ENCODE results near the gene PSMC6.
A peak's percentile ranks its signal among the peaks of the same experiment; 100 is the strongest.
"Not testable (repeated sequence)": the region's sequence is repeated elsewhere in the genome, so short reads cannot be mapped to it uniquely, and the experiment has no call there.

The PSMC6 gene

DNA sequence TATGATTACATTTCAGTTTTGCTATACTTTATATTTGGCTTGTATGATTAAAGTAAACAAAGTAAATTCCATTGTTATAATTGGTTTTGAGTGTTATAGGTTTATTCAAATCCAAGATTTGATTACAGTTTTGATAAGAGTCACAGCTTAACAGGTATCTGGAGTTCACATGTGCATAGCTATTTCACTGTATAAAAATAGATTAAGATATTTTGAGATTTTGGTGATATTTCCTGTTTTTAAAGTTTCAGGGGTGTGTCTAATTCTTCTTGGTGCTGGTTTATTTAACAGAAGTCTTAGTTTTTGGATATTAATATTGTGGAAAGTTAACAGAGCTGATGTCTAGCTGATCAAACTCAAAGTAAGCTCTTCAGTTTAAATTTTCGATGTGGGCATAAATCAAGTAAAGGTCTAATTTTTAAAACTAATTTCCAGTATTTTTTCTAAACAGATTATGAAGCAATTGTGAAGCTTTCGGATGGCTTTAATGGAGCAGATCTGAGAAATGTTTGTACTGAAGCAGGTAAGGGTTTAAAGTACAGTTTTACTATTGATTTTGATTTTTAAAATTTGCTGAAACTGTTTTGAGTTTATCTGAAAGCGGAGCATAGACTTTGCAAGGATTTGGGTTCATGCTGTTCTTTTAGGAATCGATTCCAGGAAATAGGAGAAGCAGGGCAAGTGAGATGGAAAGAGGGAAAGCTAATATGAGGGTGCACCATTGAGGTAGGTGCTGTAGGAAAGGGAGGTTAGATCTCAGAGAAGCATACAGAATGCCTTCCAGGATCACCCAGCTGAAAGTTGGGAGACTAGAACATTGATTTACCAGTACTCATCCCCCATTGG is 16.7 kb downstream of the PSMC6 start:
- DNase-seq (ENCODE audit: low read depth): no peak

- DNase-seq (ENCODE audit: low read depth): no peak
Measured at GRCh38 chr14:52724360-52724644, 17.3 kb downstream of the PSMC6 start.

- DNase-seq (ENCODE audit: low read depth): not testable (repeated sequence)
Measured at GRCh38 chr14:52727509-52727908, 20.5 kb downstream of the PSMC6 start.

DNA sequence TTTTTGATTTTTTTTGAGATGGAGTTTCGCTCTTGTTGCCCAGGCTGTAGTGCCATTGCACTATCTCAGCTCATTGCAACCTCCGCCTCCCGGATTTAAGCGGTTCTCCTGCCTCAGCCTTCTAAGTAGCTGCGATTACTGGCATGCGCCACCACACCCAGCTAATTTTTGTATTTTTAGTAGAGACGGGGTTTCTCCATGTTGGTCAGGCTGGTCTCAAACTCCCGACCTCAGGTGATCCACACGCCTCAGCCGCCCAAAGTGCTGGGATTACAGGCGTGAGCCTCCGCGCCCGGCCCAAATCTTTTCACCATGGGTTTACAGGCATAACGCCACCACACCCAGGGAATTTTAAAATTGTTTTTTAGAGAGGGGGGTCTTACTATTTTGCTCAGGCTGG is 22.0 kb downstream of the PSMC6 start:
- not testable (repeated sequence) for DNase-seq (ENCODE audit: low read depth)

DNA sequence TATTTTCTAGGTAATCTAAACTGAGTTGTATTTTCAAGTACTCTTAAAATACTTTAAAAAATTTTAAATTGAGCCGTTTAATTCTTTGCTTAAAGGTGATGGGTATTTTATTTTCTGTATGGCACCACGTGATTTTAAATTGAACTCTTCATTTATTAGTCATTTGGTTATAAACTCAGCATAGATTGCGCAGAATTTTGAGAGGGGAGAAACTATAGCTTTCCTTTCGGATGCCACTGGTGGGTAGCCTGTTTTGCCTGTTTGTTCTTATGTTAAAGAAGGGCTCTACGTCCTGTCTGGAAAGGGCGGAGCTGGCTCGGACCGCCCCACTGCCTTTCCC is 22.6 kb downstream of the PSMC6 start:
- no peak for DNase-seq (ENCODE audit: low read depth)

- DNase-seq (ENCODE audit: low read depth): peak; percentile 94
Measured at GRCh38 chr14:52729925-52730708, 23.1 kb downstream of the PSMC6 start, which contains the start of gene STYX. STYX (plus strand) TSS chr14:52730166; CDS start chr14:52730475, 309 bp downstream.

- DNase-seq (ENCODE audit: low read depth): peak; percentile 8
Measured at GRCh38 chr14:52730709-52731111, 23.7 kb downstream of the PSMC6 start.

GRCh38 chr14:52733824-52734223 is 26.8 kb downstream of the PSMC6 start:
- DNase-seq (ENCODE audit: low read depth): no peak

- DNase-seq (ENCODE audit: low read depth): no peak
Measured at GRCh38 chr14:52735921-52736489, 29.0 kb downstream of the PSMC6 start.

DNA sequence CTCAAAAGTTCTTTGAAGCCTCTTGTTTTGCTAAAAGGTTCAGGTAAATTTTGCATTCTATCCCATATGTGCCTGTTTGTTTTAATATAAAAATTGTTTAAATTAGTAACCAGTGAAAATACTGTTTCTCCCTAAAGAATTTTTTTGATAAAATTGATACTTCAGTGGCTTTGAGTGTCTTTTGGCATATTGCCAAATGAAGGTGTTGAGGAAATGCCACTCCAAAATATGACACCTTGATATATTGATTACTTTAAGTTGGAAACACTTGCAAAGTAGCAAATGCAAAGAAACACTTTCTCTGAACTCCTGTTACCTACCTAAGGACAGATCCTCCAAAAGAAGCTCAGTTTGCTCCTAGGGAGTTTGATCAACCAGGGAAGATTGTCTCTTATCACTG is 31.4 kb downstream of the PSMC6 start:
- DNase-seq (ENCODE audit: low read depth): no peak

GRCh38 chr14:52740751-52741150 is 33.8 kb downstream of the PSMC6 start:
- no peak for DNase-seq (ENCODE audit: low read depth)

- DNase-seq (ENCODE audit: low read depth): no peak
Measured at GRCh38 chr14:52741865-52742264, 34.9 kb downstream of the PSMC6 start.

DNA sequence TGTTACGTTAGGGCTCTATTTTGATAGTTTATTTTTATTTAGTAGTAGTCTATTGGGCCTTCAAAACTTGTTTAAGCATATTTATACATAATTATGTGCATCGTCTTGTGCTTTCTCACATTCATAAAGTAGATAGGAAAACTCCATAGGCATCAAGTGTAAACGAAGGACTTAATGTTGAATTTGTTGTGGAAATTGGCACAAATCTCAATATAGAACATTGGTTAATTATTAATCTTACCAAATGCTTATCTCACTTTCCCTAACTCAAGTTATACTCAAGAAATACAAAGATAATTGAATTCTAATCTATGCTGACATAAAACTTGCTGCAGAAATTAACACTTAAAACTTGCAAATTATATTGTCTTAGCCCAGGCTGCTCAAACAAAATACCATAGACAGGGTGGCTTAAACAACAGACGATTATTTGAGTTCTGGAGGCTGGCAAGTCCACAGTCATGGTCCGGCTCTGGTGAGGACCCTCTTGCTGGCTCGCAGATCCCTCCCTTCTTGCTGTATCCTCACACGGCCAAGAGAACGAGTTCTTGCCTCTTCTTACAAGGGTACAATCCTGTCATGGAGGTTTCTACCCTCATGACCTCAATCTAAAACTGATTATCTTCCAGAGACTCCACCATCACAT is 41.8 kb downstream of the PSMC6 start:
- DNase-seq (ENCODE audit: low read depth): no peak

DNA sequence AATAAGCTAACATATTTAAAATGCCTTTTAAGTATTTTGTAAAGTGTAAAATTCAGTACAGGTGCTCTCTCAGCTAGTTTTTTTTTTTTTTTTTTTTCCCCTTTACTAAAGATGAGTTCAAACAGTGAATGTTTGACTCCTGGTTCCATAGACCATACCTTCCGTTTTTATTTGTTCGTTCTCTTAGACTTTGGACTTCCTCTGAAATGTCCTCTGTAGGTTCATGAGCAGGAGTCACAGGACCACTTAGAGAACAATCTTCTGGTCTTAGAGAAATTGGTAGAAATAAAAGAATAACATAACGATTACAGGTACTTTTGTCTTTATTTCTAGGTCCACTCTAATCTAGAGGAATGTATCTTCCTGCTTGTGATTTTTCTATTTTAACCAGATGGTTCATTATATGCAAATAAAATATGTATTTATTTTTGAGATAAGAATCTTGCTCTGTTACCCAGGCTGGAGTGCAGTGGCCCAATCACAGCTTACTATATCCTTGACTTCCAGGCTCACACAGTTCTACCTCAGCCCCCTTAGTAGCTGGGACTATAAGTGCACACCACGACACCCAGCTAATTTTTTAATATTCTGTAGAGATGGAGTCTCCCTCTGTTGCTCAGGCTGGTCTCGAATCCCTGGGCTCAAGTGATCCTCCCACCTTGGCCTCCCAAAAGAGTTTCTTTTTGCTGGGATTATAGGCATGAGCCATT is 48.8 kb downstream of the PSMC6 start:
- no peak for DNase-seq (ENCODE audit: low read depth)

DNA sequence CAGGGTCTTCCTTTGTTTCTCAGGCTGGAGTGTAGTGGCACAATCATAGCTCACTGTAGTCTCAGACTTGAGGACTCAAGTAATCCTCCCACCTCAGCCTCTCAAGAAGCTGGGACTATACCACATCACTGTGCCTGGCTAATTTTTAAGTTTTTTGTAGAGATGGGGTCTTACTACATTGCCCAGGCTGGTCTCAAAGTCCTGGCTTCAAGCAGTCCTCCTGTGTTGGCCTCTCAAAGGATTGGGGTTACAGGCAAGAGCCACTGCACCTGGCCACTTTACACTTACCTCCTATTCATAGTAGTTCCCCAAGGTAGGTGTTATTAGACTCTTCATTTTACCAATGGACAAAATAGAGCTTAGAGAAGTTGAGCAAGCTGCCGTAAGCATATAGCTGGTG is 52.1 kb downstream of the PSMC6 start:
- no peak for DNase-seq (ENCODE audit: low read depth)

DNA sequence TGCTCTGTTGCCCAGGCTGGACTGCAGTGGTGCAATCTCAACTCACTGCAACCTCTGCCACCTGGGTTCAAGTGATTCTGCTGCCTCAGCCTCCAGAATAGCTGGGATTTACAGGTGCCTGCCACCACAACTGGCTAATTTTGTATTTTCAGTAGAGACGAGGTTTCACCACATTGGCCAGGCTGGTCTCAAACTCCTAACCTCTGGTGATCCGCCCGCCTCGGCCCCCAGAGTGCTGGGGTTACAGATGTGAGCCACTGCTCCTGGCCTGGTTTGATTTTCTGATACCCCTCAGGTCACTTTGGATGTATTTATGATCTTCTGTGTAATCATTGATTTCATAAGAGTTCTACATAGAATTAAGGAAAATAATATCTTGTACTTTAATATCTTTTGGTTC is 55.9 kb downstream of the PSMC6 start:
- not testable (repeated sequence) for DNase-seq (ENCODE audit: low read depth)

- DNase-seq (ENCODE audit: low read depth): no peak
Measured at GRCh38 chr14:52767058-52767833, 60.2 kb downstream of the PSMC6 start.

DNA sequence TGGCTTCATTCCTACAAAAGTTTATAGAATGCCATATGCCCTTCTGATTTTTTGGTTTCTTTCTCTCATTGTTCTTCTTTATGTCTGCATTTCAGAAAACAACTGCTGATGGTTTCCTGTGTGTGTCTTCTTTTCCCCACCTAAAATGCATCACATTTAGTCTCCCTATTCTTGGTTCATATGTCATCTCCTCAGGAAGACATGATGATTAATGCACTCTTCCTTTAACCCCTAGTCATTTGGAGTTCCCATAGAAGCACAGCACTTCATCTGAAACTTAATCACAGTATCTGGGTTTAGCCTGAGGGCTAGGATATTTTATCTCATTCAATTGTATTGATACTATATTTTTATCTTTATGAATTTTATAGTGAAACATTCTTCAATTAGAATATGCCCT is 62.9 kb downstream of the PSMC6 start:
- no peak for DNase-seq (ENCODE audit: low read depth)

- DNase-seq (ENCODE audit: low read depth): no peak
Measured at GRCh38 chr14:52776816-52777215, 69.8 kb downstream of the PSMC6 start.
